ENCODE measurements around the gene KIAA1671. TPM values are rescaled to one million over a fixed set of nuclear protein-coding genes. Genes with fewer than 3 reads are reported as not detected.

KIAA1671 gene
- total RNA-seq, 4 donors from 2014 or later: 7.3 to 15.1 (median 10.2) TPM

DNA sequence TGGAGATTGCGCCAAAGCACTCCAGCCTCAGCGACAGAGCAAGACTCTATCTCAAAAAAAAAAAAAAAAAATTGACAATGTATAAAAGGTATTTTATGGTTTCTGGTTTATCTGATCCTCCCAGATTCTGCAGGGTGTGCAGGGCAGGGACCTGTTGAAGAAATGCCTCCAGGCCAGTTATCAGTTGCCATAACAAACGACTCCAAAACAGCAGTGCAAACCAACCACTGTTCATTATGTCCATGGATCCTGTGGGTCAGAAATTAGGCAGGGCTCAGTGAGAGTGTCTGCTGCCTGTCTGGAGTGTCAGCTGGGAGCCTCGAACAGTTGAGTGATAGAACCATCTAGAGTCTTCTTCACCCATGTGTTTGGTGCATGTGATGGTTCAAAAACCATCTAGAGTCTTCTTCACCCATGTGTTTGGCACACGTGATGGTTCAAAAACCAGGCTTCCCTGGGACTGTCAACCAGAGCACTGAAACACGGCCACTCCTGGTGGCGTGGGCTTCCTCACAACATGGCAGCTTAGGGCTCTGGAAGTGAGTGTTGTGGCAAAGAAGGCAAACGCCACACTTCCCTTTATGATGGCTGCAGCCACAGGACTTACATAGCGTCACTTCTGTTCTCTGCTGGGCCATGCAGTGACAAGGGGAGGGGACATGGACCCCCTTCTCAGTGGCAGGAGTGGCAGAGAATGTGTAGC lies 132.0 kb downstream of the KIAA1671 start:
- TF ChIP-seq, protein P1, sequence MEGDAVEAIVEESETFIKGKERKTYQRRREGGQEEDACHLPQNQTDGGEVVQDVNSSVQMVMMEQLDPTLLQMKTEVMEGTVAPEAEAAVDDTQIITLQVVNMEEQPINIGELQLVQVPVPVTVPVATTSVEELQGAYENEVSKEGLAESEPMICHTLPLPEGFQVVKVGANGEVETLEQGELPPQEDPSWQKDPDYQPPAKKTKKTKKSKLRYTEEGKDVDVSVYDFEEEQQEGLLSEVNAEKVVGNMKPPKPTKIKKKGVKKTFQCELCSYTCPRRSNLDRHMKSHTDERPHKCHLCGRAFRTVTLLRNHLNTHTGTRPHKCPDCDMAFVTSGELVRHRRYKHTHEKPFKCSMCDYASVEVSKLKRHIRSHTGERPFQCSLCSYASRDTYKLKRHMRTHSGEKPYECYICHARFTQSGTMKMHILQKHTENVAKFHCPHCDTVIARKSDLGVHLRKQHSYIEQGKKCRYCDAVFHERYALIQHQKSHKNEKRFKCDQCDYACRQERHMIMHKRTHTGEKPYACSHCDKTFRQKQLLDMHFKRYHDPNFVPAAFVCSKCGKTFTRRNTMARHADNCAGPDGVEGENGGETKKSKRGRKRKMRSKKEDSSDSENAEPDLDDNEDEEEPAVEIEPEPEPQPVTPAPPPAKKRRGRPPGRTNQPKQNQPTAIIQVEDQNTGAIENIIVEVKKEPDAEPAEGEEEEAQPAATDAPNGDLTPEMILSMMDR (IDR thresholded peaks at IDR 0.05; ENCODE audit: low read depth): no peak

DNA sequence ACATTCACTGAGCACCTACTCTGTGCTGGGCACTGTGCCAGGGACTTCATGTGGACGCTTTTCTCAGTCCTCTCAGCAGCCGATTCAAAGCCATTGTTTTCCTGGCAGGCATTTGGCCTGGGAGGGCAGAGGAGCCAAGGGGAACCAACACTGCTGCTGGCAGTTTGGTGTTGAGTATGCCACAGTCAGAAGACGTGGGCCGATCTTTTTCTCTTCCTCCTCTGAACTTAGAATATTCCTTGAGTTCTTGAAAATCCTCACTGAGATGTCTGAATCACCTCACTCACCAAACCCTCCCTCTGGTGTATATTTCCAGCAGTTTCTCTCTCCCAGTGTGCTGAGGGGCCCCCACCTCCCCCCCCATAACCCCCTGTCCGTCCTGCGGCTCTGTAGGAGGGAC lies 132.6 kb downstream of the KIAA1671 start:
- TF ChIP-seq, protein P1 (IDR thresholded peaks at IDR 0.05; ENCODE audit: low read depth): no peak

DNA sequence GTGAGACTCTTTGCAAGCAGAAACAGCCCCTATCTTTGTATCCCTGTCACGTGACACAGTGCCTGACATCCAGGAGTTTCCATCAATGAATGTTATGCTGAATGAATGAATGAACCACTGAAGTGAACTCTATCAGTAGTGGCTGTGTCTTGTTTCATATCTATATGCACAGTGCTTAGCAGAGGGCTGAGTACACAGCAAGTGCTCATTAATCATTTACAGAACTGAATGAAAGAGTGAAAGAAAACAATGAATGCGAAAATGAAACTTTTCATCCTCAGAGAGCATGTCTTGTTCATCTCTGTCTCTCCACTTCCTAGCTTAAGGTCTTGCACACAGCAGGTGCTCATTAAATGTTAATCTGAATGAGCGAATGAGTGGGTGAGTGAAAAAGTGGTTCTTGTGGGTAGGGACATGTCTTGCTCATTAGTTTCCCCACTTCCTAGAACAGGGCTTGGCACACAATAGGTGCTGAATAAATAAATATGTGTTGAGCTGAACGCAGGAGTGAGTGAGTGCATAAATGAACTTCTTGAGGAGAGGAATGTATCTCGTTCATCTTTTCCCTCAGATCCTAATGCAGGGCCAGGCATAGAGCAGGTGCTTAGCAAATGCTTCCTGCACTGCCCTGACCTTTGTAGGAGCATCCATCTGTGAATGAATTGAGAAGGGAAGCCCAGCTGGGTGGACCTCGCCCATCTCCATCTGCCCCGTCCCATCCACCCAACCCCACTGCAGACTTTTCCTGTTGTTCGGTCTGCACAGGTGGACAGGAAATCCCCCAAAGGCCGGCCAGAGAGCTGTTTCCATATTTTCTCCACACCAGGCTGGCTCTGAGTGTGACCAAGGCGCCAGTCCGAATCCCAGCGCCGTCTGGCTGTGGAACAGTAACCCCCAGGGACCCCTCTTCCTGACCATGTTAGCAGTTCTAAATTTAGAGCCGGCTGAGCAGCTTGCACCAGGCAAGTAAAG lies 133.7 kb downstream of the KIAA1671 start:
- TF ChIP-seq, protein P1 (IDR thresholded peaks at IDR 0.05; ENCODE audit: low read depth): no peak

GRCh38 chr22:25086902-25087282 lies 134.4 kb downstream of the KIAA1671 start:
- TF ChIP-seq, protein P1 (IDR thresholded peaks at IDR 0.05; ENCODE audit: low read depth): no peak

GRCh38 chr22:25090225-25090890 lies 137.8 kb downstream of the KIAA1671 start:
- TF ChIP-seq, protein P1 (IDR thresholded peaks at IDR 0.05; ENCODE audit: low read depth): no peak

DNA sequence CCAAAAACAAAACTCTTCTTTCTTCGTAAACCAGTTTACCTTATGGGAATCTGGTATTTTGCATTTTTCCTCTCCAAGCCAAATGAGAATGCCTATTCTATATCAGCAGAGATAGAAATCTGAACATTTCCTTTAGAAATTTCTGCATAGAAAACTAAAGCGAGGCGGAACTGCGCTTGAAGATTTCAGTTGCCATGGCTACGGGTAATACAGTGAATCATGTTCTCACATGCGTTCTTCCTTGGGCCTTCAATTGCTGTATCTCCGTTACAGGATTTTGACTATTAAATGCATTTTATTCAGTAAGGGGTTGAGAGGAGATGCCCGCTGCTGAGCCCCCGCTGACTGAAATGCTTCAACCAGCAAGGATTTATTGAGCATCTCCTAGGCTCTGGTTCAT lies 138.9 kb downstream of the KIAA1671 start:
- TF ChIP-seq, protein P1 (IDR thresholded peaks at IDR 0.05; ENCODE audit: low read depth): no peak

DNA sequence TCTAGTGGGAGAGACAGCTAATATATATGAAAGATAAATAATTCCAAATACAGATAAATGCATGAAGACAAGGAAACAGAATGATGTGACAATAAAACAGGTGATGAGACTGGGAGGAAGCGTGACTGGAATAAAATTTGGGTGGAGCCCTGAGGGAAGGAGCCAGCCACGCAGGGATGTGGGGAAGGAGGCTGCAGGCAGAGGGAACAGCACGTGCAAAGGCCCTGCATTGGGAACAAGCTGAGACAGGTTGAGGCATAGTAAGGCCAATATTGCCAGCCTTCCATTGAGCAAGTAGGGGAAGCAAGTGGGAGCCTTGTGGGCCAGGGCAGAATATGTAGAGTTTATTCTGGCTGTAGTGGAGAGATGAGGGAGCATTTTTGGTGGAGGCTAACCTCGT lies 139.6 kb downstream of the KIAA1671 start:
- TF ChIP-seq, protein P1 (IDR thresholded peaks at IDR 0.05; ENCODE audit: low read depth): no peak

All from subcutaneous adipose tissue (tissue), 4 donors.